Measurements from ENCODE around the gene SLC44A5.

Gene SLC44A5

GRCh38 chr1:75174031-75174760, 436.7 kb downstream of the SLC44A5 start:
- no peak for DNase-seq (ENCODE audit: low read depth)

GRCh38 chr1:75172556-75172955, 438.4 kb downstream of the SLC44A5 start:
- no peak for DNase-seq (ENCODE audit: low read depth)

GRCh38 chr1:75171876-75172275, 439.0 kb downstream of the SLC44A5 start:
- no peak for DNase-seq (ENCODE audit: low read depth)

GRCh38 chr1:75170981-75171380, 439.9 kb downstream of the SLC44A5 start:
- no peak for DNase-seq (ENCODE audit: low read depth)

- no peak for DNase-seq (ENCODE audit: low read depth)
These were observed 440.9 kb downstream of the SLC44A5 start for GRCh38 chr1:75170011-75170410.

- DNase-seq (ENCODE audit: low read depth) = no peak
These were observed 444.1 kb downstream of the SLC44A5 start for GRCh38 chr1:75166821-75167220.

- no peak for DNase-seq (ENCODE audit: low read depth)
These were observed 445.6 kb downstream of the SLC44A5 start for GRCh38 chr1:75165264-75165663.

- no peak for DNase-seq (ENCODE audit: low read depth)
These were observed 451.8 kb downstream of the SLC44A5 start for GRCh38 chr1:75159154-75159553.

Measured in stimulated activated CD8-positive, alpha-beta memory T cell treated with anti-CD3 and anti-CD28 coated beads, Interleukin-12 subunit alpha, Interleukin-12 subunit beta, amount 100 ng/mL, for 1 hour (primary cell).